Measurements from ENCODE around the gene CYP27B1. TPM values are rescaled to one million over a fixed set of nuclear protein-coding genes. Genes with fewer than 3 reads are reported as not detected.

Gene CYP27B1
- total RNA-seq, 4 donors from 2014 or later: 0.28 to 1.2 TPM; not detected in 2

GRCh38 chr12:57734591-57734990 is 32.3 kb downstream of the CYP27B1 start:
- H3K4me1 ChIP-seq: peaks cover 0 to 29% of the 10 kb centered on the region in 2 donors
- no peak for DNase-seq
- H3K27me3 ChIP-seq: peaks cover 17 to 29% of the 10 kb centered on the region in 2 donors
- TF ChIP-seq POLR2A (IDR thresholded peaks at IDR 0.05): no peak
- no peak for TF ChIP-seq CTCF (IDR thresholded peaks at IDR 0.05)
- no peak overlapping the region for H3K4me3 ChIP-seq
- H3K36me3 ChIP-seq: no peaks in the 10 kb centered on the region
- H3K27ac ChIP-seq: no peak overlapping the region
- intact Hi-C loops (cut with DNase I; ENCODE audit: low total_unique reads): no loop called here
- no peaks in the 10 kb centered on the region for H3K9me3 ChIP-seq

GRCh38 chr12:57733928-57734327 is 33.0 kb downstream of the CYP27B1 start:
- no peak overlapping the region for H3K27ac ChIP-seq
- H3K4me1 ChIP-seq: peaks cover 0 to 29% of the 10 kb centered on the region in 2 donors
- DNase-seq: no peak
- intact Hi-C loops (cut with DNase I; ENCODE audit: low total_unique reads): no loop called here
- no peaks in the 10 kb centered on the region for H3K36me3 ChIP-seq
- no peaks in the 10 kb centered on the region for H3K9me3 ChIP-seq
- peaks cover 13 to 29% of the 10 kb centered on the region in 2 donors for H3K27me3 ChIP-seq
- no peak for TF ChIP-seq POLR2A (IDR thresholded peaks at IDR 0.05)
- TF ChIP-seq CTCF (IDR thresholded peaks at IDR 0.05): no peak
- no peak overlapping the region for H3K4me3 ChIP-seq

GRCh38 chr12:57732726-57733593 is 33.9 kb downstream of the CYP27B1 start:
- peaks cover 6 to 20% of the 10 kb centered on the region in 2 donors for H3K27me3 ChIP-seq
- intact Hi-C loops (cut with DNase I; ENCODE audit: low total_unique reads): no loop called here
- no peak for TF ChIP-seq POLR2A (IDR thresholded peaks at IDR 0.05)
- no peak for TF ChIP-seq CTCF (IDR thresholded peaks at IDR 0.05)

GRCh38 chr12:57732270-57732669 is 34.6 kb downstream of the CYP27B1 start:
- peaks cover 0 to 14% of the 10 kb centered on the region in 2 donors for H3K4me1 ChIP-seq

More at GRCh38 chr12:57732726-57733593, 33.9 kb downstream of the CYP27B1 start:
- Histone ChIP-seq H3K4me1 (peaks cover 0 to 21% of the 10 kb centered on the region in 2 donors), H3K27ac (no peak overlapping the region), H3K36me3 (no peaks in the 10 kb centered on the region), H3K4me3 (no peak overlapping the region), H3K9me3 (no peaks in the 10 kb centered on the region)
- no peak for DNase-seq

More at GRCh38 chr12:57732270-57732669, 34.6 kb downstream of the CYP27B1 start:
- Histone ChIP-seq H3K4me3 (no peak overlapping the region), H3K36me3 (no peaks in the 10 kb centered on the region), H3K9me3 (no peaks in the 10 kb centered on the region), H3K27ac (no peak overlapping the region), H3K27me3 (peaks cover 4 to 14% of the 10 kb centered on the region in 2 donors)
- TF ChIP-seq CTCF (IDR thresholded peaks at IDR 0.05) (no peak), POLR2A (IDR thresholded peaks at IDR 0.05) (no peak)
- DNase-seq: no peak
- intact Hi-C loops (cut with DNase I; ENCODE audit: low total_unique reads): no loop called here

Data from uterus (tissue), 4 donors.